Ishikawa (cell line): Measurements from ENCODE around the gene TES.

Experiments
- CEBPB ChIP-seq: IDR thresholded peaks from 2 replicates; pipeline ENCODE4 v1.6.1; 2012
- CREB1 ChIP-seq: IDR thresholded peaks from 2 replicates; pipeline ENCODE4 v1.6.1; 2012; ENCODE audit warnings: low read depth
- EGR1 ChIP-seq: IDR thresholded peaks from 2 replicates; pipeline ENCODE4 v1.6.1; 2012
- EP300 ChIP-seq: IDR thresholded peaks from 2 replicates; pipeline ENCODE4 v1.6.1; 2012; ENCODE audit warnings: borderline replicate concordance
- RAD21 ChIP-seq: IDR thresholded peaks from 2 replicates; pipeline ENCODE4 v1.6.1; 2012; ENCODE audit warnings: low read depth
- TAF1 ChIP-seq: IDR thresholded peaks from 2 replicates; pipeline ENCODE4 v1.6.1; 2012; ENCODE audit warnings: low read depth, mild to moderate bottlenecking
- TCF12 ChIP-seq: IDR thresholded peaks from 2 replicates; pipeline ENCODE4 v1.6.1; 2012; ENCODE audit warnings: low read depth
- TEAD4 ChIP-seq: IDR thresholded peaks from 2 replicates; pipeline ENCODE4 v1.6.1; 2012
- YY1 ChIP-seq: IDR thresholded peaks from 2 replicates; pipeline ENCODE4 v1.6.1; 2012; ENCODE audit warnings: low read depth
- TF ChIP-seq, protein P1 (sequence below): IDR thresholded peaks from 2 replicates; pipeline ENCODE4 v1.6.1; 2012
- TF ChIP-seq, protein P2 (sequence below): IDR thresholded peaks from 2 replicates; pipeline ENCODE4 v1.6.1; 2012

DNA sequence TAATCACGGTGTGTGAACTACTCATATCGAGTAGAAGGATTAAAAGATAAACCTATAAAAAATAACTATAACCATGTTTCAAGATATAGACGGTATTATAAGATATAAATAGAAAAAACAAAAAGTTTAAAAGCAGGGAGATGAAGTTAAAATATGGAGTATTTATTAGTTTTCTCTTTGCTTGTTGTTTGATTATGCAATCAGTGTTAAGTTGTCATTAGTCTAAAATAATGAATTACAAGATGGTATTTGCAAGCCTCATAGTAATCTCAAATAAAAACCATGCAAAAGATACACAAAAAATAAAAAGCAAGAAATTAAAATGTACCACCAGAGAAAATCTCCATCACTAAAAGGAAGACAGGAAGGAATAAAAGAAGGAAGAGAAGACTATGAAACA, 83.3 kb downstream of the TES start:
- TF ChIP-seq RAD21, result no peak
- no peak for TF ChIP-seq CEBPB
- TF ChIP-seq CREB1, result no peak
- TF ChIP-seq TEAD4, result no peak
- TF ChIP-seq EP300, result no peak
- no peak for TF ChIP-seq TAF1
- no peak for TF ChIP-seq EGR1
- no peak for TF ChIP-seq YY1
- TF ChIP-seq, protein P1, sequence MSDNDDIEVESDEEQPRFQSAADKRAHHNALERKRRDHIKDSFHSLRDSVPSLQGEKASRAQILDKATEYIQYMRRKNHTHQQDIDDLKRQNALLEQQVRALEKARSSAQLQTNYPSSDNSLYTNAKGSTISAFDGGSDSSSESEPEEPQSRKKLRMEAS, result no peak
- TF ChIP-seq, protein P2, sequence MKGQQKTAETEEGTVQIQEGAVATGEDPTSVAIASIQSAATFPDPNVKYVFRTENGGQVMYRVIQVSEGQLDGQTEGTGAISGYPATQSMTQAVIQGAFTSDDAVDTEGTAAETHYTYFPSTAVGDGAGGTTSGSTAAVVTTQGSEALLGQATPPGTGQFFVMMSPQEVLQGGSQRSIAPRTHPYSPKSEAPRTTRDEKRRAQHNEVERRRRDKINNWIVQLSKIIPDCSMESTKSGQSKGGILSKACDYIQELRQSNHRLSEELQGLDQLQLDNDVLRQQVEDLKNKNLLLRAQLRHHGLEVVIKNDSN, result no peak
- no peak for TF ChIP-seq TCF12
